ENCODE measurements around the gene MAPK13.

Gene MAPK13

DNA sequence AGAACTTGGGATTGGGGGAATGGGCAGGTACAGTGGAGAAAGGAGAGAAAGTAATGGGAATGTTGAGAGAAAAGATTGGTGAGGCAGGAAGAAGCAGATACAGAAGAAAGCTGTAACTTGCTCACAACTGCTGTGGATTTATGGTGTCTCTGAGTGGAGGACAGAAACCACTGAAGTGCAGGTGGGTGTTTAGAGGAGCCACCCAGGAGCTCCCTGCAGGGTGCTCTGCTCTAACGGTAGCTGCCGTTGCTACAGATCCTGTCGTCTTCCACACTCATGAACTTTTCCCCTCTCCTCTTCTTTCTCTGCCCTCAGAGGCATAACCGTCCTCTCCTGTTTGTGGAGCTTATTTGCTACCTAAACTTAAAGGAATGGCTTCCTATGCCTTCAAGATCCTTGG is 27.5 kb upstream of the MAPK13 start:
- intact Hi-C loops (cut with micrococcal nuclease): no loop called here
- no peaks in the 10 kb centered on the region for H3K9me3 Mint-ChIP-seq
- no peak overlapping the region for H3K4me3 Mint-ChIP-seq
- no peaks in the 10 kb centered on the region for H3K27me3 Mint-ChIP-seq
- H3K27ac Mint-ChIP-seq: no peak overlapping the region
- H3K4me1 Mint-ChIP-seq (ENCODE audit: low read depth): peaks cover 11% of the 10 kb centered on the region
- H3K36me3 Mint-ChIP-seq (ENCODE audit: low read depth): peaks cover 92% of the 10 kb centered on the region

DNA sequence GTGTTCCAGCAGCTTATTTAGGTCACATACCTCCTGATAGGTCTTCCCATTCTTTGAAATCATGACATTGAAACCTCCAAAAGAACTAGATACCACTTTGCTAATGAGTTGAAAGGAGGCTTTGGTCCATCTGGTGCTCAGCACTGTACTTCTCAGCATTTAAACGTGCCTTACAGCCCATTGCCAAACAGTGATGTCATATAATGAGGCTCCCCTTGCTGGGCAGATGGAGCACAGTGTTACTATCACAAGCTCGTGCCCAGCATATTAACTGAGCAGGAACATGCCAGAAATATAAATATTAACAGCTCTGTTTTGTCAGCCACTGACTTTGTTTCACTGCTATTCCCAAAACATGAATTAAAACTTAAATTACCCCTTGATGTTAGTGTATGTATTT is 25.5 kb upstream of the MAPK13 start:
- peaks cover 96% of the 10 kb centered on the region for H3K36me3 Mint-ChIP-seq (ENCODE audit: low read depth)
- intact Hi-C loops (cut with micrococcal nuclease): no loop called here
- no peaks in the 10 kb centered on the region for H3K27me3 Mint-ChIP-seq
- no peak overlapping the region for H3K27ac Mint-ChIP-seq
- no peak overlapping the region for H3K4me3 Mint-ChIP-seq
- H3K4me1 Mint-ChIP-seq (ENCODE audit: low read depth): no peaks in the 10 kb centered on the region
- no peaks in the 10 kb centered on the region for H3K9me3 Mint-ChIP-seq

DNA sequence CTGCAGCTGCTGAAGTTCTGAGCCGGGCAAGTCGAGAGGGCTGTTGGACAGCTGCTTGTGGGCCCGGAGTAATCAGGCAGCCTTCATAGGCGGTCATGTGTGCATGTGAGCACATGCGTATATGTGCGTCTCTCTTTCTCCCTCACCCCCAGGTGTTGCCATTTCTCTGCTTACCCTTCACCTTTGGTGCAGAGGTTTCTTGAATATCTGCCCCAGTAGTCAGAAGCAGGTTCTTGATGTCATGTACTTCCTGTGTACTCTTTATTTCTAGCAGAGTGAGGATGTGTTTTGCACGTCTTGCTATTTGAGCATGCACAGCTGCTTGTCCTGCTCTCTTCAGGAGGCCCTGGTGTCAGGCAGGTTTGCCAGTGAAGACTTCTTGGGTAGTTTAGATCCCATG is 21.2 kb upstream of the MAPK13 start:
- Mint-ChIP-seq H3K36me3 (ENCODE audit: low read depth) (peaks cover 82% of the 10 kb centered on the region), H3K9me3 (no peaks in the 10 kb centered on the region), H3K27me3 (no peaks in the 10 kb centered on the region), H3K4me1 (ENCODE audit: low read depth) (peaks cover 12% of the 10 kb centered on the region), H3K4me3 (no peak overlapping the region), H3K27ac (no peak overlapping the region)
- intact Hi-C loops (cut with micrococcal nuclease): no loop called here

DNA sequence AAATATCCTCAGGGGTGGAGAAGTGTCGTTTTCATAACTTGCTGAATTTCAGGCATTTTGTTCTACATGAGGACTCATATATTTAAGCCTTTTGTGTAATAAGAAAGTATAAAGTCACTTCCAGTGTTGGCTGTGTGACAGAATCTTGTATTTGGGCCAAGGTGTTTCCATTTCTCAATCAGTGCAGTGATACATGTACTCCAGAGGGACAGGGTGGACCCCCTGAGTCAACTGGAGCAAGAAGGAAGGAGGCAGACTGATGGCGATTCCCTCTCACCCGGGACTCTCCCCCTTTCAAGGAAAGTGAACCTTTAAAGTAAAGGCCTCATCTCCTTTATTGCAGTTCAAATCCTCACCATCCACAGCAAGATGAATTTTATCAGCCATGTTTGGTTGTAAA is 20.3 kb upstream of the MAPK13 start:
- H3K27me3 Mint-ChIP-seq: no peaks in the 10 kb centered on the region
- no peak overlapping the region for H3K4me3 Mint-ChIP-seq
- H3K36me3 Mint-ChIP-seq (ENCODE audit: low read depth): peaks cover 72% of the 10 kb centered on the region
- H3K27ac Mint-ChIP-seq: no peak overlapping the region
- no peaks in the 10 kb centered on the region for H3K9me3 Mint-ChIP-seq
- H3K4me1 Mint-ChIP-seq (ENCODE audit: low read depth): peaks cover 22% of the 10 kb centered on the region
- intact Hi-C loops (cut with micrococcal nuclease): no loop called here

DNA sequence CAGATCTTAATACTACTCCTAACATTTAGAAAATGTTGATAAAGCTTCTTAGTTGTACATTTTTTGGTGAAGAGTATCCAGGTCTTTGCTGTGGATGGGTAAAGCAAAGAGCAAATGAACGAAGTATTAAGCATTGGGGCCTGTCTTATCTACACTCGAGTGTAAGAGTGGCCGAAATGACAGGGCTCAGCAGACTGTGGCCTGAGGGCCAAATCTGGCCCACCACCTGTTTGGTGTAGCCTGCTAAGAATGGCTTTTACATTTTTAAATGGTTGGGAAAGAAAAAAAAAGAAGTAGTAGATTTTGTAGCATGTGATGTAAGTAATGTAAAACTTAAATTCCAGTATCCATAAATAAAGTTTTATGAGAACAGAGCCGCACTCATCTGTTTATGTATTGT is 19.4 kb upstream of the MAPK13 start:
- Mint-ChIP-seq H3K9me3 (no peaks in the 10 kb centered on the region), H3K27me3 (no peaks in the 10 kb centered on the region), H3K4me3 (no peak overlapping the region), H3K36me3 (ENCODE audit: low read depth) (peaks cover 69% of the 10 kb centered on the region), H3K4me1 (ENCODE audit: low read depth) (peaks cover 22% of the 10 kb centered on the region), H3K27ac (no peak overlapping the region)
- intact Hi-C loops (cut with micrococcal nuclease): no loop called here

DNA sequence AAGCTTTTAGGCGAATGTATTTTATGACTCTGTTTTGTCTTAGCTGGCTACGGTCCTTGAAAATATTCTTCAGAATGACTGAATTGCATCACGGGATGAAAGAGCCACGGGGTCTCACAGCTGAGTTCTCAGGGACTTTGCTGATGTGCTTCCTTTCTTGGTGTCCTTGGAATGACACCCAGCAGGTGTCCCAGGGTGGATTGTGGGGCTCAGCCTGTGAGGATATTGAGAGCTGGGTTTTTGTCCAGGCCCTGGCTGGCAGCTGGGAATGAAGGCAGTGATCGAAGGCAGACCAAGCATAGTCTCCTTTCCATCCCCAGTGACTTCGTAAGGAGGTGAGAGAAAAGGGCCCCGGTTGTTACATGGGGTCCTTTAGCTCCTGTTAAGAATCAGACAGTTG is 18.8 kb upstream of the MAPK13 start:
- Mint-ChIP-seq H3K4me3 (no peak overlapping the region), H3K27me3 (no peaks in the 10 kb centered on the region), H3K27ac (peak overlapping the region; percentile 51), H3K9me3 (no peaks in the 10 kb centered on the region), H3K4me1 (ENCODE audit: low read depth) (peaks cover 22% of the 10 kb centered on the region), H3K36me3 (ENCODE audit: low read depth) (peaks cover 69% of the 10 kb centered on the region)
- intact Hi-C loops (cut with micrococcal nuclease): no loop called here

DNA sequence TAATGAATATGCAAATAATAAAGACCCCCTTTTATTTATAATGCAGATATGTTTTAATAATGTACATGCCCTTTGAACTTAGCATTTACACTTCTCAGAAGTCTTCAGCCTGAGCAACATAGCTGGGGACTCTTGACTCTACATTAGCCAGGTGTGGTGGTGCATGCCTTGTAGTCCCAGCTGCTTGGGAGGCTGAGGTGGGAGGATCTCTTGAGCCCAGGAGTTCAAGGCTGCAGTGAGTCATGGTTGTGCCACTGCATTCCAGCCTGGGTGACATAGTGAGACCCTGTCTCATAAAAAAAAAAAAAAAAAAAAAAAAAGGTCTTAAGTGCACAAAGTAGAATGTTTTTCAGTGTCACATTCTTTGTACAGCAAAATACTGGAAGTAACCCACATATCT is 17.3 kb upstream of the MAPK13 start:
- H3K27ac Mint-ChIP-seq: no peak overlapping the region
- H3K9me3 Mint-ChIP-seq: no peaks in the 10 kb centered on the region
- intact Hi-C loops (cut with micrococcal nuclease): no loop called here
- peaks cover 32% of the 10 kb centered on the region for H3K4me1 Mint-ChIP-seq (ENCODE audit: low read depth)
- no peak overlapping the region for H3K4me3 Mint-ChIP-seq
- peaks cover 69% of the 10 kb centered on the region for H3K36me3 Mint-ChIP-seq (ENCODE audit: low read depth)
- H3K27me3 Mint-ChIP-seq: no peaks in the 10 kb centered on the region

DNA sequence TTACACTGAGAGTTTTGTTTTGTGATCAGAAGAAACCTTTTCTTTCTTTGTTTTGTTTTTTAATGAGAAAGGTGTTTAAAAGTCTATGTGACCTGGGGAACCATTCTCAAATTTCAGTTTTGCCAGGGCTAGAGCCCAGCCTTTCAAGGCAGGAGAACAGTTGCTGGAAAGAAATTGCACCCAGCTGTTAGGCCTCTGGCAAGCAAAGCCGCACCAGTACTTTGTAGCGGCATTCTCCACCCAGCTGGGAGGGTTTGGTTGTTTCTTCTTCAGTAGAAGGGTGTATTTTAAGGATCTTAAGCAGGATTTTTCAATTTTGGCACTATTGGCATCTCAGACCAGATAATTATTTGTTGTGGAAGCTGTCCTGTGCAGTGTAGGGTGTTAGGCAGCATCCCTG is 16.6 kb upstream of the MAPK13 start:
- intact Hi-C loops (cut with micrococcal nuclease): no loop called here
- peaks cover 69% of the 10 kb centered on the region for H3K36me3 Mint-ChIP-seq (ENCODE audit: low read depth)
- no peaks in the 10 kb centered on the region for H3K9me3 Mint-ChIP-seq
- no peak overlapping the region for H3K4me3 Mint-ChIP-seq
- H3K27ac Mint-ChIP-seq: no peak overlapping the region
- peaks cover 38% of the 10 kb centered on the region for H3K4me1 Mint-ChIP-seq (ENCODE audit: low read depth)
- H3K27me3 Mint-ChIP-seq: no peaks in the 10 kb centered on the region

DNA sequence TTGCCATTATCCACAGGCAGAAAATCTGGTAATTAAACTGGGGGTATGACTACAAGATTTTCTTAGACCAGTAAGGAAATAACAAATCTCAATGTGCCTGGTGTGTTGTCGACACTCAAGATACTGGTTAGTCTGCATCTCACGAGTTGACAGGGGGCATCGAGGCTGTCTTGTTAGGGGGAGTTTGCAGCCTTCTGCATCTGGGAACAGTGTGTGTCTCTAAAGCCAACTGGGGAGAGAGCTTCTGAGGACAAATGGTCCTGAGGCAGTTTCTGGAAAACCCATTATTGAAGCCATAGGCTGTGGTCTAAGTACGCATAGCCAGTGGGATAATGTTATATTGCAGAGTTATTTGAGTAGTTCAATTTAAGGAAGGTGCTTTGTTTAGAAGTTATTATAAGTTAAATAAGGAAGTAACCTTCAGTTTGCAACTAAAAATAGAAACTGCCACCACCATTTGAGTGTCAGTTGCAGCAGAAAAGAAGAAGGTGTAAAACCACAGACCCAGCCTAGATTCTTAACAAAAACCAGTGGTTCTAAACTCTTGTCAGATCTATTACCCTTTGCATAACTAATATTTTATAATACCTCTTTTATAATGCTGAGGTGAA is 15.4 kb upstream of the MAPK13 start:
- Mint-ChIP-seq H3K27me3 (no peaks in the 10 kb centered on the region), H3K4me3 (no peak overlapping the region), H3K4me1 (ENCODE audit: low read depth) (peaks cover 50% of the 10 kb centered on the region), H3K27ac (no peak overlapping the region), H3K9me3 (no peaks in the 10 kb centered on the region), H3K36me3 (ENCODE audit: low read depth) (peaks cover 65% of the 10 kb centered on the region)
- intact Hi-C loops (cut with micrococcal nuclease): no loop called here

DNA sequence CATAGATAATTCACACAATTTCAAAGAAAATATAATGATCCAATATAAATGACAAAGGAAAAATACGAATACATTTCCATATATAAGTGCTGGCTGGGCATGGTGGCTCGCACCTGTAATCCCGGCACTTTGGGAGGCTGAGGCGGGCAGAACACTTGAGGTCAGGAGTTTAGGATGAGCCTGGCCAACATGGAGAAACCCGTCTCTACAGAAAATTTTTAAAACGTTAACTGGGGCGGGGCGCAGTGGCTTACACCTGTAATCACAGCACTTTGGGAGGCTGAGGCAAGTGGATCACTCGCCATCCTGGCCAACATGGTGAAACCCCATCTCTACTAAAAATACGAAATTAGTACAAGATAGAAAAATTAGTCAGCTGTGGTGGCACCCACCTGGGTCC is 14.9 kb upstream of the MAPK13 start:
- intact Hi-C loops (cut with micrococcal nuclease): no loop called here
- Mint-ChIP-seq H3K27ac (no peak overlapping the region), H3K4me1 (ENCODE audit: low read depth) (peaks cover 55% of the 10 kb centered on the region), H3K36me3 (ENCODE audit: low read depth) (peaks cover 61% of the 10 kb centered on the region), H3K4me3 (no peak overlapping the region), H3K9me3 (no peaks in the 10 kb centered on the region), H3K27me3 (no peaks in the 10 kb centered on the region)

DNA sequence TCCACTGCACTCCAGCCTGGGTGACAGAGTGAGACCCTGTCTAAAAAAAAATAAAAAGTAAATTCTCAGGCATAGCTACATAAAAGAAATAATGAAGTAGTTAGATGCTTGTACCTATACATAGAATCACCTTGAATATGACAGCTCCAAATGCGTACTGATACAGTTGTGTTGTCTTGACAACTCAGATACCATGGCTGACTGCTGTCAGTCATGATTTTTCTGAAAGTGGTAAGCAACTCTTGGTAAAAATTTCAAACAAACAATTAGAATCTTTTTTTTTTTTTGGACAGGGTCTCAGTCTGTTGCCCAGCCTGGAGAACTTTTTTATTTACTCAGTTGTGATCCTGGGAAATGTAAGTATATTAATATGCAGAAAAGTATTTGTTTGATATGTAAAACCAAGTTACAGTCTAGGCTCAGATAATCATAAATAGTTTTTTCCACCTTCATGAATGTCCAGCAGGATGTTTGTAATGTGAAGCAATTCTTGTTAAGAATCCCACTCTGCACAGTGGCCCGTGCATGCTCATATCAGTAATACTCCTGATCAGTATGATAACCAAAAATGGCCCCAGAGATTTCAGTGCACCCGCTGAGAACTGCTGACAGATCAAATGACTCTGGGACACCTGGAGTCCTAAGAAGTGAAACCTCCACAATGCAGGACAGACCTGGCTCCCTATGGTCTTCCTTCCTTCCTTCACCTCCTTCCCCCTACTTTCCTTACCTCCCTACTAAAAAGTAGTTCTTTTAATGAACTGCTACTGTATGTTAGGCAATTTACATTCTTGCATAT is 14.0 kb upstream of the MAPK13 start:
- peaks cover 53% of the 10 kb centered on the region for H3K36me3 Mint-ChIP-seq (ENCODE audit: low read depth)
- peaks cover 64% of the 10 kb centered on the region for H3K4me1 Mint-ChIP-seq (ENCODE audit: low read depth)
- H3K27ac Mint-ChIP-seq: no peak overlapping the region
- H3K27me3 Mint-ChIP-seq: no peaks in the 10 kb centered on the region
- H3K4me3 Mint-ChIP-seq: no peak overlapping the region
- intact Hi-C loops (cut with micrococcal nuclease): no loop called here
- no peaks in the 10 kb centered on the region for H3K9me3 Mint-ChIP-seq

DNA sequence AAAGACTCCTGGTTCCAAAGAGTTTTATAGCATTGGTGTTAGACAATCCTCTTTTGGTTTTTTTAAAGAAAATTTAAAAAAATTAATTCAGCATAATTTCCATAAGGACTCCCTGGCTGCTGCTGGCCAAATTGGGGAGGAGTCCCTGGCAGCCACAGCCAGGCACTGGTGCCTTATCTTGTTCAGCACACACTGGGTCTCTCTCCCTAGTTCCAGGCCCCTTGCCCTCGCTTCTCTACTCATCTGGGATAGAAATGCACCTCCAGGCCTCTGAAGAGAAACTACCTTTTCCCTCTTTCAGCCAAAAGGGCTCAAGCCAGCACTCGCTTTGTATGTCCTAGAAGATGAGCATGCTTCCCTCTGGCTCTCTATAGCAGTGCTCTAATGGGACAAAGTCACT is 13.4 kb upstream of the MAPK13 start:
- Mint-ChIP-seq H3K27me3 (no peaks in the 10 kb centered on the region), H3K27ac (no peak overlapping the region), H3K36me3 (ENCODE audit: low read depth) (peaks cover 48% of the 10 kb centered on the region), H3K4me1 (ENCODE audit: low read depth) (peaks cover 64% of the 10 kb centered on the region), H3K4me3 (no peak overlapping the region), H3K9me3 (no peaks in the 10 kb centered on the region)
- intact Hi-C loops (cut with micrococcal nuclease): no loop called here

DNA sequence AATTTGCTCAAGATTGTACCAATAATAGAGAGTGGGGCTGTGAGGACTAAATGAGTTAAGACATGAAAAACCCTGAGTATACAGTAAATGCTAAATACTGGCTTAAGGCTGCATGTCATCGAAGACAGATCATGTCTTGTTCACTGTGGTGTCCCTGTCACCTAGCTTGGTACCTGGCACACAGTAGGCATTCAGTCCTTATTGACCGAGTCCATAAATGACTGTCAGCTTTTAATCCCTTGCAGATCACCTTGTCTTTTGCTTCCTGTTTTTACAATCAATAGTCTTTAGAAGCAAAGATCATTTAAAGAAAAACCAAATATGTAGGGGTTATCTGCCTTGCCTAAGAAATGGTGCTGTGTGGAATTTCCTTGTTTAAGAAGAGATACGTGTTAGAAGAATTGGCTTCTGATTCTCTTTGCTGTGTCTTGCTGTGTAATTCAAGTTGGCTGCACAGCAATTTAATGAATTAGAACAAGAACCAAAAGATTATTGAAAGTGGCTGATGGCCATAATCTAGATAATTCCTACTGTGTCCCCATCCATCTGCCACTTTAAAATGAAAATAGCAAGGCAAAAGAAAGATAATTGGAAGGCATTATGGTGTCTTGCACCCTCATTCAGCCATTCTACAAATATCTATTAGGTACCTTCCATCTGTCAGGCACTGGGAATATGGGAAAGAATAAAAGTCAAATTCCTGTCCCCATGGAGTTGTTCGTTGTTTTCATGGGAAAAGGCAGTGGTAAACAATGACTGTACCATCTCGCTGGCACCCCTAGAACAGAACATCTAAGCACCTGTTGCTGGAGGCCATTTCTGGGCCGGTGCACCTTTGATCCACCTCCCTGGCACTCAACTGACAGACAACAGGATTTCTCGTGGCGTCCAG is 12.4 kb upstream of the MAPK13 start:
- no peaks in the 10 kb centered on the region for H3K27me3 Mint-ChIP-seq
- intact Hi-C loops (cut with micrococcal nuclease): no loop called here
- no peaks in the 10 kb centered on the region for H3K9me3 Mint-ChIP-seq
- H3K4me3 Mint-ChIP-seq: no peak overlapping the region
- H3K4me1 Mint-ChIP-seq (ENCODE audit: low read depth): peaks cover 71% of the 10 kb centered on the region
- H3K27ac Mint-ChIP-seq: peak overlapping the region; percentile 72
- H3K36me3 Mint-ChIP-seq (ENCODE audit: low read depth): peaks cover 51% of the 10 kb centered on the region

DNA sequence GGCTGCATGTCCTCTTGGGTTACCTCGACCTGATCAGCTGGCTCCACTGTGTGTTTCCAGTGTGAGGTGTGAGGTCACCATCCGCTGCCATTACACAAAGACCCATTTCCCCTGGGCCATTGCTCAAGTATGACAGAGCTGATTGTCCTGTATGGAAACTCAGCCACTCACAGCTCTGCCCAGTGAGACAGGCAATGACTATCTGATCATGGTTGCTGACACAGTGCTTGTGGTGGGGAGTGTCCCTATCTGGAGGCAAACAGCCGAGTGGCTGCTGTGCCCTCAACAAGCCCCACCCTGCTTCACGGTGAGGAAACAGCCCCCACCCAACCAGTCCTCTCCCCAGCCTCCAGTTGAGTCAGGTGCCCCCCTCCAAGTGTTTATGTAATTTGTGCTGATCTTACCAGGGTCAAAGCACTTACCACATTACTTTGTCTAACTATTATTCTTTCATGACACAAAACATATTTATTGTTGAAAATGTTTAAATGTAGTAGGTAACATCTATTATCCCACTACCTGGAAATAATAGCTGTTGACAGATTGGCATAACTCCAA is 11.7 kb upstream of the MAPK13 start:
- Mint-ChIP-seq H3K36me3 (ENCODE audit: low read depth) (peaks cover 51% of the 10 kb centered on the region), H3K4me1 (ENCODE audit: low read depth) (peaks cover 77% of the 10 kb centered on the region), H3K9me3 (no peaks in the 10 kb centered on the region), H3K27me3 (no peaks in the 10 kb centered on the region), H3K27ac (peak overlapping the region; percentile 72), H3K4me3 (no peak overlapping the region)
- intact Hi-C loops (cut with micrococcal nuclease): no loop called here
